ENCODE measurements around the gene APBA2. TPM values are rescaled to one million over a fixed set of nuclear protein-coding genes. Genes with fewer than 3 reads are reported as not detected.
A peak's percentile ranks its signal among the peaks of the same experiment; 100 is the strongest.

APBA2 gene
- total RNA-seq, 1 donor from 2014 or later, result 35.8 TPM

DNA sequence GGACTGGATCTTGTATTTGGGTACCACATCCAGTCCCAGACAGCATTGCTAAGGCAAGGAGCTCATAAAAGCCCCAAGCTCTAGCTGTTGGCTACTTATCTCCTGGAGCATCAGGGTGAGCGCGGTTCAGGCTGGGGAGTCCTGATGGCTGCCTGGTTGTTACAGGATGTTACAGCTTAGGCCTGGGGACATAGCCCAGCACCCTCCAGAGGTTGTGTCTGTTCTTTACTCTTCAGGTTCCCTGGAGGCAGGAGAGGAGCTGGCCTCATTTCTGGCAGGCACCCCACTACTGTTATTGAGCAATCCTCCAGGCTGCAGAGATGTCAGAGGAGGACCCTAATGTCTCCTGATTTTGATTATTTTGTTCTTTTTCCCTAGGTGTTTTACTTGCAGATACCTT lies 26.6 kb downstream of the APBA2 start:
- no peak overlapping the region for H2AFZ ChIP-seq (replicated peaks)
- H4K20me1 ChIP-seq (ENCODE audit: low read depth), result peaks cover 55% of the 10 kb centered on the region
- H3K36me3 Mint-ChIP-seq, result peaks cover 8% of the 10 kb centered on the region
- H3F3A ChIP-seq (ENCODE audit: low read depth), result peaks cover 29% of the 10 kb centered on the region
- no peak for DNase-seq (ENCODE audit: low spot score)
- peaks cover 14% of the 10 kb centered on the region for H3K9me3 Mint-ChIP-seq
- peaks cover 21% of the 10 kb centered on the region for H3K4me1 Mint-ChIP-seq
- no peak overlapping the region for H3K4me3 Mint-ChIP-seq
- H3K4me1 ChIP-seq, result peaks cover 52% of the 10 kb centered on the region
- no peak overlapping the region for H3K9ac ChIP-seq
- TF ChIP-seq EZH2phosphoT487 (IDR thresholded peaks at IDR 0.05) (no peak), EZH2 (IDR thresholded peaks at IDR 0.05) (no peak)
- TF ChIP-seq, protein P1, sequence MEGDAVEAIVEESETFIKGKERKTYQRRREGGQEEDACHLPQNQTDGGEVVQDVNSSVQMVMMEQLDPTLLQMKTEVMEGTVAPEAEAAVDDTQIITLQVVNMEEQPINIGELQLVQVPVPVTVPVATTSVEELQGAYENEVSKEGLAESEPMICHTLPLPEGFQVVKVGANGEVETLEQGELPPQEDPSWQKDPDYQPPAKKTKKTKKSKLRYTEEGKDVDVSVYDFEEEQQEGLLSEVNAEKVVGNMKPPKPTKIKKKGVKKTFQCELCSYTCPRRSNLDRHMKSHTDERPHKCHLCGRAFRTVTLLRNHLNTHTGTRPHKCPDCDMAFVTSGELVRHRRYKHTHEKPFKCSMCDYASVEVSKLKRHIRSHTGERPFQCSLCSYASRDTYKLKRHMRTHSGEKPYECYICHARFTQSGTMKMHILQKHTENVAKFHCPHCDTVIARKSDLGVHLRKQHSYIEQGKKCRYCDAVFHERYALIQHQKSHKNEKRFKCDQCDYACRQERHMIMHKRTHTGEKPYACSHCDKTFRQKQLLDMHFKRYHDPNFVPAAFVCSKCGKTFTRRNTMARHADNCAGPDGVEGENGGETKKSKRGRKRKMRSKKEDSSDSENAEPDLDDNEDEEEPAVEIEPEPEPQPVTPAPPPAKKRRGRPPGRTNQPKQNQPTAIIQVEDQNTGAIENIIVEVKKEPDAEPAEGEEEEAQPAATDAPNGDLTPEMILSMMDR (IDR thresholded peaks at IDR 0.05), result no peak
- peaks cover 75% of the 10 kb centered on the region for H3K79me2 ChIP-seq (ENCODE audit: low read depth)
- H3K27me3 ChIP-seq, result no peaks in the 10 kb centered on the region
- H3K9me3 ChIP-seq (ENCODE audit: low read depth), result no peaks in the 10 kb centered on the region
- no peak overlapping the region for H3K27ac ChIP-seq
- H3K27ac Mint-ChIP-seq, result no peak overlapping the region
- H3K4me2 ChIP-seq, result no peak overlapping the region
- no peak overlapping the region for H3K4me3 ChIP-seq
- H3K27me3 Mint-ChIP-seq (ENCODE audit: insufficient read depth, low read depth), result peaks cover 2% of the 10 kb centered on the region
- no peaks in the 10 kb centered on the region for H3K36me3 ChIP-seq

DNA sequence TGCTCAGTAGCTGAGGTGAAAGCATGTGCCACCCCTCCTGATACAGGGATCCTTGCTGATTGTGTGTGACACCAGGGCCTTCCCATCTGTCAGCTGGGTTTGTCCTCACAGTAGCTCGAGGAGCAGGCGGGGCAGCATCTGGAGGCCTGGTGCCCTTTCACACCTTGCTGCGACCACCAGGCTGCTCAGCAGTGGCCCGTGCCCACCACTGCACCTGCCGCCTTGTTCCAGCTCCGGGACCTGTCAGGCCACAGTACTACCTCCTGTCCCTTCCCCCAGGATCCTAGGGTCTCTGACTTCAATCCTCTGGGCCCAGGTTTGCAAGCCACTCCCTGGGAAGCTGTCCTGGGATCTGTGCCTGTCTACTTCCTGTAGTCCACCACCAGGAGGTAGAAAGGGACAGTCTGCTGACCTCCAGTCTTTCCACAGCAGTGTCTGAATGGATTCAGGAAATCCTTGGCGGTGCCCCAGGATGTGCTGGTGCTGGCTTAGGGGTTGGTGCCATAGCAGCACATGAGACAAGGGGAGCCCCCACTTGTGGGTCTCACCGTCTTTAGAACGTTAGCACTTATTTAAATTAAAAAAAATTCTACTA lies 27.5 kb downstream of the APBA2 start:
- H3K27ac Mint-ChIP-seq, result no peak overlapping the region
- Histone ChIP-seq H3F3A (ENCODE audit: low read depth) (peaks cover 35% of the 10 kb centered on the region), H4K20me1 (ENCODE audit: low read depth) (peaks cover 63% of the 10 kb centered on the region), H3K27me3 (no peaks in the 10 kb centered on the region), H3K4me1 (peaks cover 58% of the 10 kb centered on the region), H3K9ac (no peak overlapping the region), H2AFZ (replicated peaks) (no peak overlapping the region), H3K79me2 (ENCODE audit: low read depth) (peaks cover 67% of the 10 kb centered on the region), H3K4me2 (no peak overlapping the region), H3K27ac (no peak overlapping the region), H3K4me3 (no peak overlapping the region), H3K9me3 (ENCODE audit: low read depth) (no peaks in the 10 kb centered on the region), H3K36me3 (no peaks in the 10 kb centered on the region)
- DNase-seq (ENCODE audit: low spot score), result peak; percentile 36
- TF ChIP-seq, protein P1 (IDR thresholded peaks at IDR 0.05), result peak; percentile 30
- no peak for TF ChIP-seq EZH2phosphoT487 (IDR thresholded peaks at IDR 0.05)
- peaks cover 11% of the 10 kb centered on the region for H3K9me3 Mint-ChIP-seq
- no peak overlapping the region for H3K4me3 Mint-ChIP-seq
- peaks cover 27% of the 10 kb centered on the region for H3K4me1 Mint-ChIP-seq
- peaks cover 2% of the 10 kb centered on the region for H3K27me3 Mint-ChIP-seq (ENCODE audit: insufficient read depth, low read depth)
- H3K36me3 Mint-ChIP-seq, result peaks cover 8% of the 10 kb centered on the region

DNA sequence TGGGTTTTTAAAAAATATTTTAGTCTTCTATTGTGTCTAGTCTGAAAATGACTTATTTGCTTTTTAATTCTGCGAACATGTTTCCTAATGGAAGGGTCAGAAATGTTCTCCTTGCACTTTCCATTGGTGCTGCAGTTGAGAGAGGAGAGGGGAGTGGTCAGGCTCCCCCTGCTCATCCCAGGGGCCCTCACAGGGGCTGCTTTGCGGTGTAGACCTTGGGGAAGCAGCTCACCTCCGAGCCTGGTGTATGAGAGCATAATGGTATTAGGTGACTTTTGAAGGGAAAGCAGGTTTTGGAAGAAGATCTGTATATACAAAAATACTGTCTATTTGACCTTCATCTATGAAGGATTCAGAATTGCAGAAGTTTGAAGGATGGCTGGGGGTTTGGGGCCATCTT lies 28.3 kb downstream of the APBA2 start:
- DNase-seq (ENCODE audit: low spot score), result no peak
- no peak overlapping the region for H3K4me3 Mint-ChIP-seq

More for the DNA sequence above, 28.3 kb downstream of the APBA2 start:
- H3K9ac ChIP-seq, result no peak overlapping the region
- H3F3A ChIP-seq (ENCODE audit: low read depth), result peaks cover 35% of the 10 kb centered on the region
- H3K9me3 Mint-ChIP-seq, result peaks cover 5% of the 10 kb centered on the region
- H3K27me3 ChIP-seq, result no peaks in the 10 kb centered on the region
- H3K36me3 Mint-ChIP-seq, result peaks cover 3% of the 10 kb centered on the region
- peak overlapping the region; percentile 22 for H3K4me2 ChIP-seq
- H3K4me1 Mint-ChIP-seq, result peaks cover 27% of the 10 kb centered on the region
- TF ChIP-seq, protein P1 (IDR thresholded peaks at IDR 0.05), result no peak
- TF ChIP-seq EZH2phosphoT487 (IDR thresholded peaks at IDR 0.05), result no peak
- TF ChIP-seq EZH2 (IDR thresholded peaks at IDR 0.05), result no peak
- H3K9me3 ChIP-seq (ENCODE audit: low read depth), result no peaks in the 10 kb centered on the region
- H3K27me3 Mint-ChIP-seq (ENCODE audit: insufficient read depth, low read depth), result peaks cover 2% of the 10 kb centered on the region
- peak overlapping the region; percentile 94 for H3K27ac Mint-ChIP-seq
- no peaks in the 10 kb centered on the region for H3K36me3 ChIP-seq
- peaks cover 58% of the 10 kb centered on the region for H3K4me1 ChIP-seq
- H2AFZ ChIP-seq (replicated peaks), result no peak overlapping the region
- H3K79me2 ChIP-seq (ENCODE audit: low read depth), result peaks cover 61% of the 10 kb centered on the region
- peaks cover 68% of the 10 kb centered on the region for H4K20me1 ChIP-seq (ENCODE audit: low read depth)
- H3K4me3 ChIP-seq, result no peak overlapping the region
- no peak overlapping the region for H3K27ac ChIP-seq
